Right lobe of liver (tissue), 6 donors: ENCODE measurements around the gene C11orf65. TPM values are rescaled to one million over a fixed set of nuclear protein-coding genes. Genes with fewer than 3 reads are reported as not detected.

ENCODE experiments used
- ATAC-seq, 4 donors: fragments of 200-7000 bp; cut with Tn5 transposase; one replicate each; pipeline ENCODE4 v1.9.1; 2020; ENCODE audit warnings: mild to moderate bottlenecking in 4 of 4, moderate library complexity in 4 of 4
- DNase-seq, 3 donors: peaks; one replicate each; pipeline ENCODE4 v3.0.0-alpha.2; 2020
- H3K27ac ChIP-seq, 3 donors: fragments of 200-600 bp; one replicate each; pipeline ENCODE4 v1.8.0; 2022
- H3K27me3 ChIP-seq, 2 donors: fragments of 200-600 bp; one replicate each; pipeline ENCODE4 v1.8.0; 2022
- H3K36me3 ChIP-seq, 4 donors: fragments of 200-600 bp; sonication (generic) in 1 of 4; one replicate each; pipeline versions ENCODE4 v1.5.1 to v1.8.0; 2017 to 2022; ENCODE audit warnings: control low read depth in 1 of 4
- H3K4me1 ChIP-seq, 4 donors: fragments of 200-600 bp; sonication (generic) in 1 of 4; one replicate each; pipeline versions ENCODE4 v1.5.1 to v1.8.0; 2017 to 2022; ENCODE audit warnings: control low read depth in 1 of 4
- H3K4me3 ChIP-seq, 3 donors: fragments of 200-600 bp; one replicate each; pipeline ENCODE4 v1.8.0; 2022
- H3K9me3 ChIP-seq, 4 donors: fragments of 200-600 bp; sonication (generic) in 1 of 4; one replicate each; pipeline versions ENCODE4 v1.5.1 to v1.8.0; 2017 to 2022; ENCODE audit warnings: control low read depth in 1 of 4
- POLR2A ChIP-seq: fragments of 450-650 bp; IDR thresholded peaks from one replicate; pipeline ENCODE4 v1.6.1; 2017; ENCODE audit warnings: antibody characterized with exemption, mild to moderate bottlenecking
- WGBS: methylation state at CpG from one replicate; pipeline ENCODE4 v1.1.6; 2018; ENCODE audit warnings: low coverage, low lambda C conversion rate; ENCODE audit not compliant: insufficient coverage; ENCODE audit errors: missing lambda C conversion rate; 5-methylcytosine and 5-hydroxymethylcytosine counted together
- intact Hi-C, 2 donors: fragments of 100-400 bp; cut with DNase I; formaldehyde crosslinking; loops; one replicate each; pipeline versions ENCODE4 v1.11.2 to v1.14.1; 2022
- total RNA-seq, 6 experiments: library from RNA; depleted of rRNA in 2 of 6; stranded (reverse); fragments of >200 nt in 2 of 6; fragmentation: NEBNext Ultra II Directional in 3 of 6; extraction: Animal tissue kit (Norgen Biotek cat#: 25700) in 3 of 6; gene quantifications; one replicate each; pipeline versions ENCODE4 v1.1.0 to v1.2.4, GENCODE V29; 2016 to 2023
- TF ChIP-seq, protein P1 (sequence below), 4 donors: fragments of 200-600 bp in 3 of 4; fragments of 450-650 bp in 1 of 4; IDR thresholded peaks; one replicate each; pipeline versions ENCODE4 v1.5.1 to v1.8.0; 2016 to 2022; ENCODE audit warnings: antibody characterized with exemption in 4 of 4, mild to moderate bottlenecking in 2 of 4
- donor health status: DM: no; HTN: yes; CAD: no.
- donor health status: DM: no; HTN: no; CAD: no.
- donor health status: DM: no; HTN: no; CAD: no.
- donor health status: DM: no; HTN: yes; CAD: no.
- donor health status: DM: no; HTN: yes; CAD: no.

C11orf65 gene
- total RNA-seq, 6 experiments from 2014 or later: 0.18 to 0.88 (median 0.58) TPM

DNA sequence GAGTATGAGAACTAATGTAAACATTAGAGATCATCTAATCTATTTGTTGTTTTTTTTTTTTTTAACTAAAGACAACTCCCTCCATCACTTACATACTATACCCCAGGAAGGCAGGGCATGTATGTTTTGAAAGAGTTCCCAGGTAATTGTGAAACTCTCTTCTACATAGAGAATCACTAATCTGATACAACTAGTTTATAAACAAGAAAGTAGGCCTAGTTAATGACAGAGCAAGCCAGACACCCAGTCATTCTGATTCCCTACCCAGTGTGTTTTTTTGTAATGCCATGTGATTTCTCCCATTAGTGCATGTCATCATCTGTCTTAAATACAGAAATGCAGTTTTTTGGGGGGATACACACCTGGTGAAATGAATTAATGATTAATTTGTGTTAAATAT, 120.9 kb downstream of the C11orf65 start:
- no peak overlapping the region for H3K4me3 ChIP-seq
- ATAC-seq: peak in 3 of 4 donors; percentile 30 to 83 (median 63)
- intact Hi-C loops: no loop called here
- no peaks in the 10 kb centered on the region for H3K27me3 ChIP-seq
- H3K9me3 ChIP-seq: no peaks in the 10 kb centered on the region
- no peak overlapping the region for H3K27ac ChIP-seq
- peaks cover 0 to 12% (median 2%) of the 10 kb centered on the region in 4 donors for H3K36me3 ChIP-seq
- no peak for DNase-seq
- H3K4me1 ChIP-seq: no peaks in the 10 kb centered on the region
- TF ChIP-seq, protein P1, sequence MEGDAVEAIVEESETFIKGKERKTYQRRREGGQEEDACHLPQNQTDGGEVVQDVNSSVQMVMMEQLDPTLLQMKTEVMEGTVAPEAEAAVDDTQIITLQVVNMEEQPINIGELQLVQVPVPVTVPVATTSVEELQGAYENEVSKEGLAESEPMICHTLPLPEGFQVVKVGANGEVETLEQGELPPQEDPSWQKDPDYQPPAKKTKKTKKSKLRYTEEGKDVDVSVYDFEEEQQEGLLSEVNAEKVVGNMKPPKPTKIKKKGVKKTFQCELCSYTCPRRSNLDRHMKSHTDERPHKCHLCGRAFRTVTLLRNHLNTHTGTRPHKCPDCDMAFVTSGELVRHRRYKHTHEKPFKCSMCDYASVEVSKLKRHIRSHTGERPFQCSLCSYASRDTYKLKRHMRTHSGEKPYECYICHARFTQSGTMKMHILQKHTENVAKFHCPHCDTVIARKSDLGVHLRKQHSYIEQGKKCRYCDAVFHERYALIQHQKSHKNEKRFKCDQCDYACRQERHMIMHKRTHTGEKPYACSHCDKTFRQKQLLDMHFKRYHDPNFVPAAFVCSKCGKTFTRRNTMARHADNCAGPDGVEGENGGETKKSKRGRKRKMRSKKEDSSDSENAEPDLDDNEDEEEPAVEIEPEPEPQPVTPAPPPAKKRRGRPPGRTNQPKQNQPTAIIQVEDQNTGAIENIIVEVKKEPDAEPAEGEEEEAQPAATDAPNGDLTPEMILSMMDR (IDR thresholded peaks at IDR 0.05): no peak
- no peak for TF ChIP-seq POLR2A

DNA sequence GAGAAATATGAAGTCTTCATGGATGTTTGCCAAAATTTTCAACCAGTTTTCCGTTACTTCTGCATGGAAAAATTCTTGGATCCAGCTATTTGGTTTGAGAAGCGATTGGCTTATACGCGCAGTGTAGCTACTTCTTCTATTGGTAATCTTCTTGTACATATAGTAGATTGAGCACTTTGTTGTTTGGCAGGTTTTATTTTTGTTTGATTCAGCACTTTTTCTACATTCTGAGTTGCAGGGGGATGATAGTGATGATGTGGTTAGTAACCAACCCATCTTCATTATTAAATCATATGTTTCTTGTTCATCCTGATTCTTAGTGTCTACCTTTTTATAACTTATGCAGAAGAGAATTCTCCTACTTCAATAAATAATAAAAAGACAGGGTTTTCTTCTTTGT, 121.6 kb downstream of the C11orf65 start:
- peaks cover 0 to 7% (median 2%) of the 10 kb centered on the region in 4 donors for H3K36me3 ChIP-seq
- ATAC-seq (no peak), DNase-seq (no peak)
- H3K4me3 ChIP-seq: no peak overlapping the region
- 100% methylated on average over 4 of the region's 4 CpGs for WGBS
- intact Hi-C loops: no loop called here
- H3K27me3 ChIP-seq: no peaks in the 10 kb centered on the region
- no peak for TF ChIP-seq POLR2A
- TF ChIP-seq, protein P1 (IDR thresholded peaks at IDR 0.05): no peak
- no peaks in the 10 kb centered on the region for H3K4me1 ChIP-seq
- no peaks in the 10 kb centered on the region for H3K9me3 ChIP-seq
- no peak overlapping the region for H3K27ac ChIP-seq

GRCh38 chr11:108343714-108344113, 123.6 kb downstream of the C11orf65 start:
- Histone ChIP-seq H3K27me3 (no peaks in the 10 kb centered on the region), H3K4me1 (peaks cover 0 to 2% (median 0%) of the 10 kb centered on the region in 4 donors), H3K36me3 (peaks cover 0 to 4% (median under 1%) of the 10 kb centered on the region in 4 donors), H3K9me3 (no peaks in the 10 kb centered on the region), H3K27ac (no peak overlapping the region), H3K4me3 (no peak overlapping the region)
- DNase-seq (no peak), ATAC-seq (no peak)
- TF ChIP-seq, protein P1 (IDR thresholded peaks at IDR 0.05): no peak
- TF ChIP-seq POLR2A: no peak
- 92% methylated on average over 2 of the region's 2 CpGs for WGBS
- intact Hi-C loops: no loop called here

- ATAC-seq (no peak), DNase-seq (no peak)
- TF ChIP-seq, protein P1 (IDR thresholded peaks at IDR 0.05): no peak
- no peak for TF ChIP-seq POLR2A
- intact Hi-C loops: no loop called here
- Histone ChIP-seq H3K27me3 (no peaks in the 10 kb centered on the region), H3K36me3 (peaks cover 0 to 6% (median 2%) of the 10 kb centered on the region in 4 donors), H3K4me1 (peaks cover 0 to 2% (median 0%) of the 10 kb centered on the region in 4 donors), H3K9me3 (no peaks in the 10 kb centered on the region), H3K4me3 (no peak overlapping the region), H3K27ac (no peak overlapping the region)
- 89% methylated on average over 4 of the region's 4 CpGs for WGBS
Measured at GRCh38 chr11:108341654-108342053, 125.7 kb downstream of the C11orf65 start.

- Histone ChIP-seq H3K4me1 (peaks cover 0 to 2% (median 0%) of the 10 kb centered on the region in 4 donors), H3K4me3 (no peak overlapping the region), H3K27me3 (no peaks in the 10 kb centered on the region), H3K36me3 (peaks cover 0 to 11% (median 2%) of the 10 kb centered on the region in 4 donors), H3K9me3 (no peaks in the 10 kb centered on the region), H3K27ac (no peak overlapping the region)
- intact Hi-C loops: no loop called here
- TF ChIP-seq POLR2A: no peak
- TF ChIP-seq, protein P1 (IDR thresholded peaks at IDR 0.05): no peak
- no peak for DNase-seq
- peak; percentile 59 to 98 (median 68) for ATAC-seq
- 88% methylated on average over 1 of the region's 1 CpG for WGBS
Measured at GRCh38 chr11:108340973-108341372, 126.4 kb downstream of the C11orf65 start.
